Thyroid gland (tissue), 4 donors: ENCODE results near the gene PPM1L.

Experiments
- POLR2A ChIP-seq, 2 donors: fragments of 450-650 bp; IDR thresholded peaks; one replicate each; pipeline ENCODE4 v1.6.1; 2017; ENCODE audit warnings: antibody characterized with exemption in 2 of 2, mild to moderate bottlenecking in 2 of 2, moderate library complexity in 1 of 2
- TF ChIP-seq, protein P1 (sequence below), 6 experiments: fragments of 200-600 bp in 3 of 6; fragments of 450-650 bp in 3 of 6; sonication (generic) in 3 of 6; IDR thresholded peaks; one replicate each; pipeline ENCODE4 v1.5.1; 2016 to 2019; ENCODE audit warnings: antibody characterized with exemption in 6 of 6, mild to moderate bottlenecking in 2 of 6, inconsistent platforms in 1 of 6, moderate library complexity in 1 of 6

DNA sequence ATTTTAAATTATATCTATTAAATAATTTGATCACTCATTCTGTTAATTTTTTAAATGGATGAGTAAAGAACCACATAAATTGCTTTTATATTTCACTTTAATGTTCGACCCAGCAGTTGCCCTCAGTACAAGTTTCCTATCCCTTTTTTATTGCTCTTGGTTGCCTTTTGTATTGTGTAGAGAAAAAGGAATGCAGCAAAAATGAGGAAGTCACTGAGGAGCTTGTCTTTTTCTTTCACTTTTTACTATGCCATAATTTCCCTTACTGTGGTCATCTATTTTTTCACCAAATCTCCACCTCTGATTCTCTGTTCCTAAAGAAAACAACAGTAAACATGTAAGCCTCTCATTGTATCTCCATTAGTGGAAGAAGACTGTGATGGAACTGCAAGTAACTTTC is 226.5 kb downstream of the PPM1L start:
- TF ChIP-seq, protein P1, sequence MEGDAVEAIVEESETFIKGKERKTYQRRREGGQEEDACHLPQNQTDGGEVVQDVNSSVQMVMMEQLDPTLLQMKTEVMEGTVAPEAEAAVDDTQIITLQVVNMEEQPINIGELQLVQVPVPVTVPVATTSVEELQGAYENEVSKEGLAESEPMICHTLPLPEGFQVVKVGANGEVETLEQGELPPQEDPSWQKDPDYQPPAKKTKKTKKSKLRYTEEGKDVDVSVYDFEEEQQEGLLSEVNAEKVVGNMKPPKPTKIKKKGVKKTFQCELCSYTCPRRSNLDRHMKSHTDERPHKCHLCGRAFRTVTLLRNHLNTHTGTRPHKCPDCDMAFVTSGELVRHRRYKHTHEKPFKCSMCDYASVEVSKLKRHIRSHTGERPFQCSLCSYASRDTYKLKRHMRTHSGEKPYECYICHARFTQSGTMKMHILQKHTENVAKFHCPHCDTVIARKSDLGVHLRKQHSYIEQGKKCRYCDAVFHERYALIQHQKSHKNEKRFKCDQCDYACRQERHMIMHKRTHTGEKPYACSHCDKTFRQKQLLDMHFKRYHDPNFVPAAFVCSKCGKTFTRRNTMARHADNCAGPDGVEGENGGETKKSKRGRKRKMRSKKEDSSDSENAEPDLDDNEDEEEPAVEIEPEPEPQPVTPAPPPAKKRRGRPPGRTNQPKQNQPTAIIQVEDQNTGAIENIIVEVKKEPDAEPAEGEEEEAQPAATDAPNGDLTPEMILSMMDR (IDR thresholded peaks at IDR 0.05): no peak
- TF ChIP-seq POLR2A (IDR thresholded peaks at IDR 0.05): no peak
